ENCODE measurements around the gene VPS16. TPM values are rescaled to one million over a fixed set of nuclear protein-coding genes. Genes with fewer than 3 reads are reported as not detected.
A peak's percentile ranks its signal among the peaks of the same experiment; 100 is the strongest.

Gene VPS16
- total and polyA plus RNA-seq, 2 donors (not counting 1 experiment from before 2014, with no cell fraction given): 63.0 to 68.2 TPM

GRCh38 chr20:2871661-2872458 lies 31.3 kb downstream of the VPS16 start:
- Histone ChIP-seq H3K36me3 (replicated peaks in 1 of 2; ENCODE audit: control extremely low read depth in 1 of 2, control insufficient read depth in 1 of 2, extremely low read depth in 1 of 2, insufficient read depth in 2 of 2, low read length in 1 of 2) (no peaks in the 10 kb centered on the region), H3K9ac (ENCODE audit: low read length) (peak overlapping the region; percentile 76), H3K4me3 (ENCODE audit: control extremely low read depth in 1 of 5, extremely low read depth in 1 of 5, insufficient read depth in 1 of 5, low read depth in 2 of 5, low read length in 4 of 5) (peak overlapping the region; percentile 66 to 85 (median 79)), H3K9me3 (ENCODE audit: control extremely low read depth in 1 of 3, control insufficient read depth in 2 of 3, insufficient read depth in 1 of 3, low read length in 2 of 3) (no peaks in the 10 kb centered on the region), H2AFZ (ENCODE audit: insufficient read depth, low read depth, low read length, poor library complexity, severe bottlenecking) (peak overlapping the region; percentile 86), H3K79me2 (ENCODE audit: control insufficient read depth, insufficient read depth, low read length) (peaks cover 33% of the 10 kb centered on the region), H3K4me1 (ENCODE audit: control insufficient read depth in 2 of 2, insufficient read depth in 2 of 2, low read length in 2 of 2) (peaks cover 27 to 31% of the 10 kb centered on the region in 2 donors), H4K20me1 (ENCODE audit: control insufficient read depth, insufficient read depth, low read length, poor library complexity, severe bottlenecking) (peaks cover 16% of the 10 kb centered on the region), H3K27me3 (replicated peaks in 1 of 4; ENCODE audit: control extremely low read depth in 1 of 4, control insufficient read depth in 3 of 4, insufficient read depth in 4 of 4, low read length in 3 of 4) (peaks cover 0 to 11% (median 0%) of the 10 kb centered on the region in 4 experiments), H3K4me2 (replicated peaks; ENCODE audit: low read depth, low read length, poor library complexity, severe bottlenecking) (peak overlapping the region; percentile 88), H3K27ac (ENCODE audit: low read length in 2 of 2) (no peak overlapping the region)
- H3K9me3 Mint-ChIP-seq (ENCODE audit: insufficient read depth): no peaks in the 10 kb centered on the region
- no peak for ATAC-seq (ENCODE audit: low read depth)
- peaks cover 8% of the 10 kb centered on the region for H3K27me3 Mint-ChIP-seq
- peak overlapping the region; percentile 87 for H3K4me3 Mint-ChIP-seq
- no peak overlapping the region for H3K27ac Mint-ChIP-seq
- intact Hi-C loops (cut with micrococcal nuclease): loop anchor here (2.0 to 10.0 kb wide), 4 partner anchors 113 to 1545 kb away; partner anchors contain the start of genes GNRH2, MRPS26 and SDCBP2
- no peak for TF ChIP-seq EZH2 (IDR thresholded peaks at IDR 0.05; ENCODE audit: borderline replicate concordance, insufficient read depth, low read depth, low read length, poor library complexity, severe bottlenecking)
- TF ChIP-seq CTCF (IDR thresholded peaks at IDR 0.05): no peak
- ChIA-PET POLR2A (interaction anchor here (1.4 to 1.6 kb wide), 2 partner anchors 32 to 401 kb away, joined by 4 to 7 read pairs; partner anchors contain the start of genes PCED1A, SNRPB and VPS16), CTCF (interaction anchor here (1.0 to 1.1 kb wide), 2 partner anchors 32 to 129 kb away, joined by 3 to 7 read pairs; partner anchors contain the start of genes PCED1A and VPS16)
- peaks cover 33% of the 10 kb centered on the region for H3K4me1 Mint-ChIP-seq
- peak; percentile 23 for DNase-seq
- 19% methylated on average over 27 of the region's 34 CpGs for WGBS (ENCODE audit: insufficient coverage)
